ENCODE data around the gene GBA2. TPM values are rescaled to one million over a fixed set of nuclear protein-coding genes. Genes with fewer than 3 reads are reported as not detected.
A peak's percentile ranks its signal among the peaks of the same experiment; 100 is the strongest.

Gene GBA2
- 10 to 100 TPM; 29.5 to 53.7 (median 35.2) TPM for total RNA-seq
- long read RNA-seq, partial matches to known transcripts = 2 of 3 reads
- long read RNA-seq, other reads (novel, unspliced or antisense) = 1 of 3 reads

GRCh38 chr9:35748858-35749514 lies at the start of gene GBA2, which contains the start of gene RGP1:
Gene GBA2, minus strand, starts transcription at chr9:35749228. Its CDS starts 524 bp downstream, at chr9:35748704.
Gene RGP1, plus strand, starts transcription at chr9:35749287. Its CDS starts 469 bp downstream, at chr9:35749756.
- ATAC-seq (peak; percentile 84 to 94 (median 89)), DNase-seq (peak; percentile 93 to 94 (median 94))
- Histone ChIP-seq H3K36me3 (peaks cover under 1 to 46% (median 20%) of the 10 kb centered on the region in 4 donors), H3K4me1 (peaks cover 0 to 33% (median 15%) of the 10 kb centered on the region in 4 donors), H3K27ac (peak within 1 kb of the TSS; percentile 68 to 87 (median 85)), H3K9me3 (no peaks in the 10 kb centered on the region), H3K4me3 (peak within 1 kb of the TSS; percentile 78 to 83 (median 82)), H3K27me3 (no peaks in the 10 kb centered on the region)
- peak; percentile 87 for TF ChIP-seq POLR2A (IDR thresholded peaks at IDR 0.05)
- TF ChIP-seq, protein P1, sequence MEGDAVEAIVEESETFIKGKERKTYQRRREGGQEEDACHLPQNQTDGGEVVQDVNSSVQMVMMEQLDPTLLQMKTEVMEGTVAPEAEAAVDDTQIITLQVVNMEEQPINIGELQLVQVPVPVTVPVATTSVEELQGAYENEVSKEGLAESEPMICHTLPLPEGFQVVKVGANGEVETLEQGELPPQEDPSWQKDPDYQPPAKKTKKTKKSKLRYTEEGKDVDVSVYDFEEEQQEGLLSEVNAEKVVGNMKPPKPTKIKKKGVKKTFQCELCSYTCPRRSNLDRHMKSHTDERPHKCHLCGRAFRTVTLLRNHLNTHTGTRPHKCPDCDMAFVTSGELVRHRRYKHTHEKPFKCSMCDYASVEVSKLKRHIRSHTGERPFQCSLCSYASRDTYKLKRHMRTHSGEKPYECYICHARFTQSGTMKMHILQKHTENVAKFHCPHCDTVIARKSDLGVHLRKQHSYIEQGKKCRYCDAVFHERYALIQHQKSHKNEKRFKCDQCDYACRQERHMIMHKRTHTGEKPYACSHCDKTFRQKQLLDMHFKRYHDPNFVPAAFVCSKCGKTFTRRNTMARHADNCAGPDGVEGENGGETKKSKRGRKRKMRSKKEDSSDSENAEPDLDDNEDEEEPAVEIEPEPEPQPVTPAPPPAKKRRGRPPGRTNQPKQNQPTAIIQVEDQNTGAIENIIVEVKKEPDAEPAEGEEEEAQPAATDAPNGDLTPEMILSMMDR (IDR thresholded peaks at IDR 0.05) = no peak
- intact Hi-C loops (cut with DNase I) = no loop called here
- 2% methylated on average over 13 of the region's 69 CpGs for WGBS (ENCODE audit: insufficient coverage, low coverage, low lambda C conversion rate, missing lambda C conversion rate)

- WGBS (ENCODE audit: insufficient coverage, low coverage, low lambda C conversion rate, missing lambda C conversion rate) = 74% methylated on average over 3 of the region's 6 CpGs
- Histone ChIP-seq H3K9me3 (no peaks in the 10 kb centered on the region), H3K27ac (no peak overlapping the region), H3K4me3 (no peak overlapping the region), H3K36me3 (peaks cover 0 to 4% (median 0%) of the 10 kb centered on the region in 4 donors), H3K27me3 (no peaks in the 10 kb centered on the region), H3K4me1 (peaks cover 0 to 19% (median 2%) of the 10 kb centered on the region in 4 donors)
- intact Hi-C loops (cut with DNase I) = loop anchor here in 1 of 2 donors (10.0 kb wide), 1 partner anchor 87 kb away; no protein-coding TSS in a partner anchor
- TF ChIP-seq, protein P1 (IDR thresholded peaks at IDR 0.05) = no peak
- no peak for TF ChIP-seq POLR2A (IDR thresholded peaks at IDR 0.05)
- peak in 1 of 3 donors; percentile 37 for DNase-seq
- ATAC-seq = no peak
Observed at GRCh38 chr9:35797311-35798109, 48.5 kb upstream of the GBA2 start.

GRCh38 chr9:35795695-35796094 lies 46.7 kb upstream of the GBA2 start:
- Histone ChIP-seq H3K27ac (no peak overlapping the region), H3K4me1 (peaks cover 0 to 16% (median 0%) of the 10 kb centered on the region in 4 donors), H3K27me3 (no peaks in the 10 kb centered on the region), H3K36me3 (peaks cover 0 to 2% (median 0%) of the 10 kb centered on the region in 4 donors), H3K9me3 (no peaks in the 10 kb centered on the region), H3K4me3 (no peak overlapping the region)
- DNase-seq (no peak), ATAC-seq (peak in 1 of 4 donors; percentile 47)
- TF ChIP-seq, protein P1 (IDR thresholded peaks at IDR 0.05) = no peak
- no peak for TF ChIP-seq POLR2A (IDR thresholded peaks at IDR 0.05)
- intact Hi-C loops (cut with DNase I) = loop anchor here in 1 of 2 donors (10.0 kb wide), 1 partner anchor 89 kb away; no protein-coding TSS in a partner anchor

- Histone ChIP-seq H3K4me3 (no peak overlapping the region), H3K36me3 (no peaks in the 10 kb centered on the region), H3K4me1 (peaks cover 0 to 17% (median 0%) of the 10 kb centered on the region in 4 donors), H3K9me3 (no peaks in the 10 kb centered on the region), H3K27ac (no peak overlapping the region), H3K27me3 (no peaks in the 10 kb centered on the region)
- intact Hi-C loops (cut with DNase I) = loop anchor here in 1 of 2 donors (10.0 kb wide), 1 partner anchor 91 kb away; no protein-coding TSS in a partner anchor
- DNase-seq (no peak), ATAC-seq (no peak)
- WGBS (ENCODE audit: insufficient coverage, low coverage, low lambda C conversion rate, missing lambda C conversion rate) = 63% methylated on average over 1 of the region's 2 CpGs
- TF ChIP-seq, protein P1 (IDR thresholded peaks at IDR 0.05) = no peak
- TF ChIP-seq POLR2A (IDR thresholded peaks at IDR 0.05) = no peak
Observed at GRCh38 chr9:35793461-35793860, 44.4 kb upstream of the GBA2 start.

Measured in right lobe of liver (tissue), 6 donors.